ENCODE measurements around the gene MICAL2.

Gene MICAL2

DNA sequence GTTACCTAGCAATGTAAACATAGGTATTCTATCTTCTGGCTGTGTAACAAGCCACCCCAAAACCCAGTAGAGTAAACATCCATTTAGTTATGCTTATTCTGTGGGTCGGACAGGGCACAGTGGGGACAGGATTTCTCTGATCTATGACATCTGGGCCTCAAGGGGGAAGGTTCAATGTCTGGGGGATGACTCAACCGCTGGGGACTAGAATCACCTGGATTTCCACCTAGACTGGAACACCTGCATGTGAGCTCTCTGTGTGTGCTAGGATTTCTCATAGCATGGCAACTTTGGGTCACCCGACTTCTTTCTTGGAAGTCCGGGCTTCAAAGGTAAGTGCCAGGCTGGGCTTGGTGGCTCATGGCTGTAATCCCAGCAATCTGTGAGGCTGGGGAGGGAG lies 36.5 kb upstream of the MICAL2 start:
- H3K4me3 ChIP-seq (ENCODE audit: low read depth, low read length): no peak overlapping the region
- TF ChIP-seq, protein P1, sequence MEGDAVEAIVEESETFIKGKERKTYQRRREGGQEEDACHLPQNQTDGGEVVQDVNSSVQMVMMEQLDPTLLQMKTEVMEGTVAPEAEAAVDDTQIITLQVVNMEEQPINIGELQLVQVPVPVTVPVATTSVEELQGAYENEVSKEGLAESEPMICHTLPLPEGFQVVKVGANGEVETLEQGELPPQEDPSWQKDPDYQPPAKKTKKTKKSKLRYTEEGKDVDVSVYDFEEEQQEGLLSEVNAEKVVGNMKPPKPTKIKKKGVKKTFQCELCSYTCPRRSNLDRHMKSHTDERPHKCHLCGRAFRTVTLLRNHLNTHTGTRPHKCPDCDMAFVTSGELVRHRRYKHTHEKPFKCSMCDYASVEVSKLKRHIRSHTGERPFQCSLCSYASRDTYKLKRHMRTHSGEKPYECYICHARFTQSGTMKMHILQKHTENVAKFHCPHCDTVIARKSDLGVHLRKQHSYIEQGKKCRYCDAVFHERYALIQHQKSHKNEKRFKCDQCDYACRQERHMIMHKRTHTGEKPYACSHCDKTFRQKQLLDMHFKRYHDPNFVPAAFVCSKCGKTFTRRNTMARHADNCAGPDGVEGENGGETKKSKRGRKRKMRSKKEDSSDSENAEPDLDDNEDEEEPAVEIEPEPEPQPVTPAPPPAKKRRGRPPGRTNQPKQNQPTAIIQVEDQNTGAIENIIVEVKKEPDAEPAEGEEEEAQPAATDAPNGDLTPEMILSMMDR (IDR thresholded peaks at IDR 0.05; ENCODE audit: borderline replicate concordance, insufficient read depth, low read depth, low read length): no peak

DNA sequence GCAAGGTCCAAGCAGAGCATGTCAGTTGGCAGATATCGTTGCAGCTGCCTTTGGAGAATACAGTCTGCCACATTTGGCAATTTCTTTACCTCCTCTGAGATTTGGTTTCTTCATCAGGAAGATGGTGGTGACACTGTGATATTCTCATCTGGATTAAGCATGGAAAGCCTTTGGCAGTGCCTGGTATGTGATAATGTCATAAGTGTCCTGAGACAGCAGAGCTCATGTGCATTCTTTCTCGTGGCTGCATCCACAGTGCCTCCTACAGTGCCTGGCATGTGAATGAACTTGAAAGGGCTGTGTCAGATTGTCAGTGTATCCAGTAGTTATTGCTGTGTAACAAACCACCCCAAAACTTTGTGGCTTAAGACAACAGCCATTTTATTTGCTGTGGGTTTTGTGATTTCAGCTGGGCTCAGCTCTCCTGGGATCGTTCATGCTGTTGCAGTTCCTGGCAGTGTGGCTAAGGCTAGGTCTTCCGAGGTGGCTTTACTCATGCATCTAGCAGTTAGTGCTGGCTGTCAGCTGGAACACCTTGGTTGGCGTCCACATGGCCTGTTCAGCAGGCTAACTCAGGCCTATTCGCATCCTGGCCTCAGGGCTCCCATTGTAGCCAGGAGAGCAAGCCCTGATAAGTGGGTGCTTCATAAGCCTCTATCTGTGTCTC lies 35.7 kb upstream of the MICAL2 start:
- no peak overlapping the region for H3K4me3 ChIP-seq (ENCODE audit: low read depth, low read length)
- TF ChIP-seq, protein P1 (IDR thresholded peaks at IDR 0.05; ENCODE audit: borderline replicate concordance, insufficient read depth, low read depth, low read length): no peak

DNA sequence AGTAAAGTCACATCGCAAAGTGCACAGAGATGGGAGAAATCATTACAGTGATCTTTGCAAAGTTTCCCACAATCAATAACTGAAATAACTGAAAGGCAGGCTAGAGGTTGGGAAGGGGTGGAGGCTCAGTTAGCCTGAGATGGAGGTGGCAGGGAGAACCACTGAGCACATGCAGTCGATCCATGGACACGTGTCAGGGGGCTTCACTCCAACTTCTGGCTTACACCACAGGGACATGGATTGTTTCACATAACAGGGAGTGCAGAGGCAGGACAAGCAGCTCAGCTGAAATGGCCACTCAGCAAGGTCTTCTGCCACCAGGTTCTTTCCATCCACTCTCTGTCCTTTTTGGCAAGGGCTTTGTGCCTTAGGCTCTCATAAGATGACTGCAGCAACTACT lies 35.1 kb upstream of the MICAL2 start:
- TF ChIP-seq, protein P1 (IDR thresholded peaks at IDR 0.05; ENCODE audit: borderline replicate concordance, insufficient read depth, low read depth, low read length): no peak
- H3K4me3 ChIP-seq (ENCODE audit: low read depth, low read length): no peak overlapping the region

DNA sequence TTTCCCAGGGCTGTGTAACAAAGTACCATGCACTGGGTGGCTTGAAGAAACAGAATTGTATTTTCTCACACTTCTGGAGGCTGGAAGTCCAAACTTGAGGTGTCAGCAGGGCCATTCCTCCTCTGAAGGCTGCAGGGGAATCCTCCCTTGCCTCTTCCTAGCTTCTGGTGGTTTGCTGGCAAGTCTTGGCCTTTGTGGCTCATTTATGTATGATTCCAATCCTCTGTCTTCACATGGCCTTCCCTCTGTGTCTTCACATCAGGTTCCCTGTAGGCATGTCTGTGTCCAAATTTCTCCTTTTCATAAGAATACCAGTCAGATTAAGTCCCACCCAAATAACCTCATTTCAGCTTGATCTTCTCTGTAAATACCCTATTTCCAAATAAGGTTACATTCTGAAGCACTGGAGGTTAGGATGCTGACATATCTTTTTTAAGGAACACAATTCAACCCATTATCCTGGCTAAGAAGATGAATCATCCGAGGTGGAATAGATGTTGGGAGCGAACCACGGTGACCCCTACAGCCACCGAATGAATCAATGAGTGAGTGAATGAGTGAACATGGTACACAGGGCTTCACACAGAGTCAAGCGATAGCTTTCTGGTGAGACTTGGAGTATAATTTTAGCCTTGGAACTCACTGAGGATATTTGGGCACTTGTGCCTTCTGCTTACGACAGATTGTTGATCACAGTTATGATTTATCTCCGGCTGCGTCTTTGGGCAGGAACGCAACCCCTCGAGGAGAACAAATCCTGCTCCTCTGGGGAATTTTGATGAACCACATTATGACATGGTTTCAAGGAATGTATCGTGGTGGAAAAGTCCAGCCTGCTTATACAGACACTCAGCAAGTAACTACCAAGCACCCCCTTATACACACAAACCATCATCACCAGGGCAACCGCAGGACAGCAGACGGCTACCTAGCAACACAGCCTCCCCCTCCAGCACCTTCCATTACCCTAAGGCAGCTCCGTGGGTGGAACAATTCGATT lies 34.3 kb upstream of the MICAL2 start:
- TF ChIP-seq, protein P1 (IDR thresholded peaks at IDR 0.05; ENCODE audit: borderline replicate concordance, insufficient read depth, low read depth, low read length): no peak
- no peak overlapping the region for H3K4me3 ChIP-seq (ENCODE audit: low read depth, low read length)

DNA sequence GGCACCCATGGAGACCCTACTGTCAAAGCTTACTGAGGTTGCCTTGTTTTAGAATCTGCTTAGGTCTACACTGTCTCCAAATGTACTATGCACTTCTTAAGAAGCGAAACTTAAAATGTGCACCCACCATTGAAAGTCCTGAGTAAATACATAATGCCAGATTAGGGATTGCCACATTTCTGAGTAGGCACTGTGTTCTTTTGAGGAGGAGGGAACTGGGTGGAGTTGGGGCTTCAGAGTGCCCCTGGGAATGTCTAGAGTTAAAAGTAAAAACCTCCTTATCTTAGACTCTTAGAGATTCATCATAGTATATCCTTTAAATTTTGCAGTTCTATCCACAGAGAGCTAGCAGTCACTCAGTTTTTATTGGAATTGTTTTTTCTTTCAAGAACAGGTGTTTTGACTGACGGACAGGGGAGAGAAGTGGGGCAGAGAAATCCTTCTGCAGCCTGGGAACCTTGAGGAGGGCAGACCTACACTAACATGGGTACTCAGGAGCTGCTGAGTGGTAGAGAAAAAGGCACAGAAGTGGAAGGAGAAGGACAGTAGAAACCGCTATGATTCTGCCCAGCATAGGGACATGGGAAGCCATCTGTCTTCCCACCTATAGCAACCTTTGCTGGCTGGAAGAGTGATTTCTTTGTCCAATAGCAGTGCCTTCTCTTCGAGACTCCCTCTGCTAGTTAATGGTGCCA lies 33.4 kb upstream of the MICAL2 start:
- H3K4me3 ChIP-seq (ENCODE audit: low read depth, low read length): no peak overlapping the region
- TF ChIP-seq, protein P1 (IDR thresholded peaks at IDR 0.05; ENCODE audit: borderline replicate concordance, insufficient read depth, low read depth, low read length): no peak

DNA sequence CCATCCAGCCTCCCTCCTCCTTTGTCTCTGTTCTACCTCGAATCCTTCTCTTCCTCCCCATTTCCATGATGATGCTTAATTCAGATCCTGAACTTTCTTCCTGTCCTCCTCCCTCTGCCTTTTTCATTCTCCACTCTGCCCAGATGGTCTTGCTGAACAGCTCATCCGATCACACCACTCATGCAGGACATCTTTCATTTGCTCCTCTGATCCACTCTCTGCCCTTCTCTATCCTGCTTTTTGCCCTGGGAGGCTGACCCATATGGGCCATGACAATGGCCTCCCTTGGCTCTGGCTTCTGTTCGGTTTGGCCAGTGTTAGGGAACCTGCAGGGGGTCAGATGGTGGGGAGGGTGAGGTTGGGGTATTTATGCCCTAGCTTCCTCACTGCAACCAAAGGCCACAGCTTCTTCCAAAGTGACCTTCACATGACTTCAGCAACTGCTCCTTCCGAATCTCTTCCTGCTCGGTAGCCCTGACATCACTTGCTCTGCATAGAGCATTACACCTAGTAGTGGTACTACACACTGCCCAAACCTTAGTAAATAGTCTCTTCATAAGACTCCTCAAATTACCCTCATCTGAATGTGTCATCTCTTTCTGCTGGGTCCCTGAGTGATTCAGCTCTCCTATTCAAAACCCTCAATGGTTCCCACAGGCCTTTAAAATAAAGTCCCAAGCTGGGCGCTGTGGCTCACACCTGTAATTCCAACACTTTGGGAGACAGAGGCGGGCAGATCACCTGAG lies 32.7 kb upstream of the MICAL2 start:
- TF ChIP-seq, protein P1 (IDR thresholded peaks at IDR 0.05; ENCODE audit: borderline replicate concordance, insufficient read depth, low read depth, low read length): no peak
- no peak overlapping the region for H3K4me3 ChIP-seq (ENCODE audit: low read depth, low read length)

All from GM12875 (cell line).